ENCODE data around the gene IRX4.

The IRX4 gene

DNA sequence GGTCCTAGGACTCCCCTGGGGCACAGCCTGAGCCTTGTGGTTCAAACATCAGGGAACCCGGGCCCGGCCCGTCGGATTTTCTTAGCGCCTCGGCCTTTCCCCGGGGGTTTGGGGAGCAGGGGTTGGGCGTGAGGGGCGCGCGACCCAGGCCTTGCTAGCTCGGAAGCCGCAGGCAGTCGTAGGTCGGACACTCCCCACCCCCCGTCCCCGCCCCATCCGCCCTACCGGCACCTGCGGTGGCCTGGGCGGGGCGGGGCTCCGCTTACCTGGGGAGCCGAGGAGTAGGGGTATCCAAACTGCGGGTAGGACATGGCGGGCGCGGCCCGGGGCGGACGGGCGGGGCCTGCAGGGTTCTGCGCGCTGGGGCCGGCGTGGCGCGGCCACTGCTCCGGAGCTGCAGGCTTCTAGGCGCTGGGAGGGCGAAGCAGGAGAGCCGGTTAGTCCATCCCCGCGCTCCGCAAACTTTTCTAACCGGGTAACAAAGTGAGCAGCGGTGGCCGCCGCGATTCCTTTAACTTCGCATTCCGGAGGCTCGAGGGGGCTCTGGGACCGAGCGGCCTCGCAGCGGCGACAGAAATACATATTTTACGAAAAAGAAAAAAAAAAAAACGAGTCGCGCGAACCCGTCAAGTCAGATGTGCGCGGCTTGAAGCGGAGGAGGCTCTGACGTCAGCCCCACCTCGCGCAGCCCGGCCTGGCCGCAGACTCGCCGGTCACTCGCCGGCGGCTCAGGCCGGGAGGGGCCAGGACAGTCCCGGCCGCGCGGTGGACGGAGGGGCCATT is at the start of gene IRX4:
Gene IRX4 (minus strand): TSS at position 589 of the 783 bp plus-strand sequence. CDS start 278 bp downstream, at position 311.
- no peak for DNase-seq

DNA sequence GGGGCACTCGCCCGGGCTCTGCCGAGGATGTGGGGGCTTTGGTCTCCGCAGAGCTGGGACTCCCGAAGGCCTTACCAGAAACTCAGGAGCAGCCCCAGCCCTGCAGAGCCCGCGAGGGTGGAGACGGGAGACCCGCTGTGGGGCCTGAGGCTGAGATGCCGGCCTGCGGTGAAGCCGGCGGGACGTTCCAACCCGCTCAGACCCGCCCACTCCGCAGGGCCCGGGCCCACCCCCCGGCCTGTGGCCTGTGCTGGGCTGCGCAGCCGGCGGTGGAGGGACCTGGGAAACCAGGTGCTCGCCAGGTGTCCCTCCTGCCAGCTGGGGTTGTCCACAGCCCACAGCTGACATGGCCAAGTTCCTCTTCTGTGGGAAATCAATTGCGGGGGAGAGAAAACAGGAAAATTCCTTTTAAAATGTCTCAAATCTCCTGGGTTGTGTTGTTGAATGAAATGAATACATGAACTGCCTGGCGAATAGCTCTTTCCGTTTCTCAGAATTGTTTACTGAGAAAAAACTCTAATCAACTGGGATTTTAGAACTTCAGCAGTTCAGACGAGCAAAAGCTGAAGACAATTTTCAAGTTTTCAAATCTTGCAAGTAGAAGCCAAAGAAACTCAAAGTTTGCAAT is 49.0 kb upstream of the IRX4 start:
- no peak for DNase-seq

DNA sequence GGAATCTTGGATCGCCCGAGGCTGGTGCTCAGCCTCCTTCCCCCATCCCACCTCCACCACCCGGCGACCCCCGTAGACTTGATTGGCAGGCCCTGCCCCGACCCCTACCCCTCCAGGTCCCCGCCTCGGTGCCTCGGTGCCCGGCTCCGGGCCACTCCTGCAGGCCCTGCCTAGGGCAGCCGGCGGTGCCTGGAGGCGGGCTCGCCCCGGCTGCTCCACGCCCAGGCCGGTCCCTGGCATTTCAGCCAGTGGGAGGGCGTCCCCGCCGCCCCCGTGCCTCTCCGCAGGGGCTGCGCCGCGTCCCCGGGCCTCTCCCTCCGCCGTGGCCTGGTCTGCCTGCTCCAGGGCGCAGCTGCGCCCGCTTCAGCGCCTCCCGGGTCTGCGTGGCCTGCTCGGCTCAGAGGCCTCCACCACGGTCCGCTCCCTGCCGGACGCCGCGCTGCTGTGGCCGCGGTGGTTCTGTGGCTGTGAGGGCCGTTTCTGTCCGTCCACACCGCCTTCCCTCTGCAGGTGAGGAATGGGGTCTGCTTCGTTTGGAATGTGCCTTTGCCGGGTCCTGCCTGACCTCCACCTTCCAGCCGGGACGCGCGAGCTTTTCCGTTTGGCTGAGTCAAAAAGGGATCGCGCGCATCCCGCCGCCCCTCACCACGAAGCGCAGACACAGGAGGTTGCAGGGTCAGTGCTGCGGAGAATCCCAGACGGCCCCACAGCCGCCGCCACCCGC is 48.3 kb upstream of the IRX4 start:
- no peak for DNase-seq

DNA sequence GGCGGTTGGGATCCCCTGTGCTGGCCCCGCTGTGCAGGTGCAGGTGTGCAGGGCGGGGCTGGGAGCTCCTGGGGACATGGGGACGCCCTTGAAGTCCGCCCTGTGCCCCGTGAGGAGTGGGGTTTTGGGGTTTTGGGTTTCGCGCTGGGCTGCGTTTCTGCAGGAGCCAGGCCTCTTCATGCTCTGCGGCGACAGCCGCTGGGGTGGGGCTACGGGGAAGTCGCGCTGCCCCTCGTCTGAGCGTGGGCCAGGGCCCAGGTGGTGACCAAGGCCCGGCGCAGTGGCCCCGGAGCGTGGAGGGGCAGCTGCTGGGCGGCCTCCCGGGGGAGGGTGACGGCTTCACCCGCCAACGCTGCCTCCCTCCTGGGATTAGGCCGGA is 47.8 kb upstream of the IRX4 start:
- no peak for DNase-seq

DNA sequence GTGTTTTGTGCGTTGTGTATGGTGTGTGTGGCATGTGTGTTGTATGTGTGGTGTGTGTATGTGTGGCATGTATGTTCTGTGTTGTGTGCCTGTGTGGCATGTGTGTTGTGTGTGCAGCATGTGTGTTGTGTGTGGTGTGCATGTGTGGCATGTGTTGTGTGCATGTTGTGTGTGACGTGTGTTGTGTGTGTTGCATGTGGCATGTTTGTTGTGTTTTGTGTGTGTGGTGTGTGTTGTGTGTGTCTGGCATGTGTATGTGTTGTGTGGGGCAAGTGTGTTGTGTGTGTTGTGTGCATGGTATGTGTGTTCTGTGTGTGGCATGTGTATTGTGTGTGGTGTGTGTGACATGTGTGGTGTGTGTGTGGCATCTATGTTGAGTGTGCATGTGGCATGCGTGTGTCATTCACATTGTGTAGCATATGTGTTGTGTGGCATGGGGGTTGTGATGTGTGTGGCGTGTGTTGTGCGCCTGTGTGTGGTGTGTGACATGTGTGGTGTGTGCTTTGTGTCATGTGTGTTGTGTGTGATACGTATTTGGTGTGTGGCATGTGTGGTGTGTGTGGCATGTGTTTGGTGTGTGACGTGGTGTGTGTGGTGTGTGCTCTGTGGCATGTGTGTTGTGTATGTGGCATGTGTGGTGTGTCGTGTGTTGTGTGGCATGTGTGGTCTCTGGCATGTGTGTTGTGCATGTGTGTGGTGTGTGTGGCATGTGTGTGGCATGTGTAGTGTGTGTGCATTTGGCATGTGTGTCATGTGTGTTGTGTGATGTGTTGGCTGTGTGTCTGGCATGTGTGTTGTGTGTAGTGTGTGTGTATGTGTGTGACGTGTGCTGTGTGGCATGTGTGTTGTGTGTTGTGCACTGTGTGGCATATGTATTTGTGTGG is 46.6 kb upstream of the IRX4 start:
- no peak for DNase-seq

DNA sequence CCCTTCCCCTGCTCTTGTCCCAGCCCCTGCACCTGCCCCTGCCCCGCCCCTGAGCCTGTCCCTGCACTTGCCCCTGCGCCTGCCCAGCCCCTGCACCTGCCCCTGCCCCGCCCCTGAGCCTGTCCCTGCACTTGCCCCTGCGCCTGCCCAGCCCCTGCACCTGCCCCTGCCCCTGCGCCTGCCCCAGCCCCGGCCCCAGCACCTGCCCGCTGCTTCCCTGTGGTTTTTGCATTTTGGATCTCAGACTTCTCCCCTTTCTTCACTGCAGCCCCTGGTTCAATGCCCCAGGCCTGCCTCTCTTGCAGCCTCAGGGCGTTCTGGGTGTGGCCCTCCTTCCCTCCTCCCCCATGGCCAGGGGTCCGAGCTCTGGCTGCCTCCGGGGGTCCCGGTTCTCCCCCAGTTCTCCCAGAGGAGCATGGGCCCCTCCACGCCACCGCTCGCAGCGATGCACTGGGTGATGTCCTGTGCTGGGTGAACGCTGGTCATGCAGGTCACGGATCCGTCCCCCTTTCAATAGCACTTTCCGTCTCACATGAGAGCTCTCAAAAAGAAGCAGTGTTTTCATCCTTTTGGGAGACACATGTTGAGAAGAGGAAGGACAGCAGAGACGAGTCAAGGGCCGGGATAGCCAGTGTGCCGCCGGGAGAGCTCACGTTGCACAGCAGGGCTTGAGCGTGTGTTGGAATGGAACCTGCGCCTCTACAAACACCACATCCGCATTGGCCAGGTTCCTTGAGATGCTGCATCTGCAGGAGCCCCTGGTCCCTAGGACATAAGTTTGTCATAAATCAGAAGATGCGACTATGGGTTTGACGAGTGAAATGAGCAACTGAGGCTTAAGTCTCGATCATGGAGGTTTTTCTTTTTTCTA is 44.0 kb upstream of the IRX4 start:
- DNase-seq = no peak

DNA sequence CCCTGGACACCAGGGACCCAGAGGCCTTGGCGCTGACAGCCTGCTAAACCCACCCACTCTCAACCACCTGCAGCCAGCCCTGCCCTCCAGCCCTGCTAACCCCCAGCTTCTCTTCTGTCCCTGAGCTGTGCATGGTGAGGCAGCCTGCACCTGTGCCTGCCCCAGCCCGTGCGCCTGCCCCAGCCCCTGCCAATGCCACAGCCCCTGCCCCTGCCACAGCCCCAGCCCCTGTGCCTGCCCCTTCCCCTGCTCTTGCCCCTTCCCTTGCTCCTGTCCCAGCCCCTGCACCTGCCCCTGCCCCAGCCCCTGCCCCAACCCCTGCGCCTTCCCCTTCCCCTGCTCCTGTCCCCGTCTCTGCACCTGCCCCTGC is 43.3 kb upstream of the IRX4 start:
- DNase-seq = no peak

DNA sequence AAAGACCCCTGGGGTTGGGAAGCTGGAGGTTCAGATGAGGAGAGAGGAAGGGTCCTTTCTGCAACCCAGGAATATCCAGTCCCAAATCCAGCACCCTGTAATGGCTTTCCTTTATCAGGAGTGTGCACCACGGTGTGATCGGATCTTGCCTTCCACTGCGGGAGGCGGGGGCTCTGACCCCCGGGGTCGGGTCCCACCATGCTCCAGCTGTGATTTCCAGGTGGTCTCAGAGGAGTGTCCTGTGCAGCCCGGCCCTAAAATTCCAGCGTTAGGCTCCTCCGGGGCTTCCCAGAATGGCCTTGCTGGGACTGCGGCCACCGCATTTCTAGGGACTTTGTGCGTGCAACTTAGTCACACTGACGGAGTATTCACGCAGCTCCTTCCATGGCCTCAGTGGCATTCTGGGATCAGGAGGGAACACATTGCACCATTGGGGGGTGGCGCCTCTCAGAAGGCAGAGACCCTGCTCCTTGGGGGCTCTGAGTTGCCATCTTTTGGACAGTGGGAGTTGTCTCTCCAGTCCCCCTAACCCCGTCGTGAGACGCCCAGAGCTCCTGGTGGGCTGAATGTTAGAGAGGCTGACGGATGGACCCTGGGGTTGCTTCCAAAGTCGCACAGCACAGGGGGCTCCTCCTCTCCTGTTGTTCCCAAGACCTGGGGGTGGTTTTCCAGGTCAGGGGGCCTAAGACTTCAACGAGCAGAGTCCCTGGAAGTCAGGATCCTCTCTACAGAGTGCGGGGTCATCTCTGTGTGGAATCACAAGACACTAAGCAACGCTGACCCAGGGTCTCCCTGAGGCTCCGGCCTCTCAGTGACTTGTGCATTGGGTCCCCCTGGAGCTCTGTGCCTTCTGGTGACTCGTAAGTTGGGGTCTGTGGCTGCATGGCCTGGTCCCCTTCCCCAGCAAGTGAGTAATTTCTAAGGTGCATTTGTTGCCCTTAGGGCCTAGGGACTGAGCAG is 42.7 kb upstream of the IRX4 start:
- no peak for DNase-seq

DNA sequence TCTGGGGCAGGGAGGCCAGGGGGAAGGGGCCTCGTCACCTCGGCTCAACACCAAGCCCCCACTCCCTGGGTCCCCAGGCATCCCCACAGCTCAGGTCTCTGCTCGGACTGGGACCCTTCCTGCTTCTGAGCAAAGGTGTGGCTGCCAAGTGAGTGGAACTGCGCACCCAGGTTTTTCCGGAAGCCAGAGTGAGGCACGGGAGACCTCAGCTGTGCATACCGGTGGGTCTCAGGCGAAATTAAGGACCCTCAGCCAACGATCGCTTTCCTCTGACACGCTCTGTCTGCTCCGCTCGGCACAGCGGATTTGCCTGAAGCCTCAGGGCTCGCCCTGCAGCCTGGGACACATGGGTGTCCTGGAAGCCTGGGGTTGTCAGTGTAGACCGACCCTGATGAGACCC is 41.0 kb upstream of the IRX4 start:
- DNase-seq = no peak

DNA sequence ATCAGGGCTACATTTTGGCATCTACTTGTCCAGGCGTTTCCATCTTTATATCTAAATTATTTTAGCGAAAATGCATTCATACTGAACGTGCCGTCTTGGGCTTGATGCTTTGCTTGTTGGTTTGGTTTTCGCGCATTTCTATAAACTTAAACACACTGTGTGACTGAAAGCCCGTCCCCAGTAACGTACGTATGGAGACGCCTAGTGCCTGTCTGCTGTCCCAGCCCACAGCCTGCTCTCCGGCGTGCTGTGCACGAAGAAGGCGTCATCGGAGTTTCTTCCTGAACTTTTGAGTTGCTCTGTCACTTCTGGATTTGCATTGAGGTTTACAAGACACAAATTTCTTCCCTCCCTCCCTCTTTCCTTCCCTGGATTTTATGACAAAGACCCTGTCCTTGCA is 40.6 kb upstream of the IRX4 start:
- DNase-seq = no peak

DNA sequence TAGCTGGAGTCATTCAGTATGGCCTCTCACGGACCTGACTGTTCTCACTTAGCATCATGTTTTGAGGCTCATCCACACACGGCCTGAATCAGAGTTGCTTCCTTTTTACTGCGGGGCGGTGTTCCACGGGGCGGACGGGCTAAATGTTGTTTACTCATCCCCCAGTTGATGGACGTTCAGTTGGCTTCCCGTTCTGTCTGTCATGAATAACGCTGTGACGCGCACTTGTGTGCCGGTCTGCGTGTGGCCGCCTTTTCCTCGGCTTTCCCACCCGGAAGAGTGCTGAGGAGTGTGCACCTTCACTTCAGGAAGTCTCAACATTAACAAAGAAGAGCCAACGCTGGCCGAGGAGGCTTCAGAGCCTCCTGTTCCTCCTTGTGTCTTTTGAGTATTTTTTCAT is 39.0 kb upstream of the IRX4 start:
- no peak for DNase-seq

DNA sequence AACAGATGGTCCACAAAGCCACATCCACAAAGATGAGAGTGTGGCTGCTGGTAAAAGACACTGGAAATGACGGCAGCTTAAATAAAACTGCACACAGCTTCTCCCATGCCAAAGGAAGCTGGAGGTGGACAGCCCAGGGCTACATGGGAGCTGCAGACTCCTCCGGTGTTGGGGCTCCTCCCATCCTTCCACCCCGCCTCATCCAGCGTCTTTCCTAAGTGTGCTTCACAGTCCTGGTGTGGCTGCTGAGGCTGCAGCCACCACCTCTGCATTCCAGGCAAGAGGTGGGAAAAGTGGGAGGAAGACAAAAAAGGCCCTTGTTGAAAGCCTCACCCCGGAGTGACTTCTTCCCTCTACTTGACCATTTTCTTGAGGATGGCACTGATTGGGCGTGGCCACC is 37.0 kb upstream of the IRX4 start:
- no peak for DNase-seq

DNA sequence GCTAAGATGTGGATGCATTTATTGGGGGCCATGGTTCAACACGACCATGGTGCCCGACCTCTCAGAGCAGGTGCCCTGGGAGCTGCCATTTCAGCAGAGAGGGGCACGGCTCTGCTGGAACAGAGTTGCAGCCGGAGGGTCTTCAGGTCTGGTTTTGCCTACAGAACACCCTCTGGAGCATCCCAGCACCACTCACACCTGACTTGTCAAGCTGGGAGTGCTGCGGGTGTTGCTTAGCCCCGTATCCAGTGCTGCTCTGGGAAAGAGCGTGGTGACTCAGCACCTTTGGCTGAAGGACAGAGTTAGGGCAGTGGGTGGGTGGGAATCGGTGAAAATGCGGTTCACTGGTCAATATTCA is 36.5 kb upstream of the IRX4 start:
- DNase-seq = no peak

DNA sequence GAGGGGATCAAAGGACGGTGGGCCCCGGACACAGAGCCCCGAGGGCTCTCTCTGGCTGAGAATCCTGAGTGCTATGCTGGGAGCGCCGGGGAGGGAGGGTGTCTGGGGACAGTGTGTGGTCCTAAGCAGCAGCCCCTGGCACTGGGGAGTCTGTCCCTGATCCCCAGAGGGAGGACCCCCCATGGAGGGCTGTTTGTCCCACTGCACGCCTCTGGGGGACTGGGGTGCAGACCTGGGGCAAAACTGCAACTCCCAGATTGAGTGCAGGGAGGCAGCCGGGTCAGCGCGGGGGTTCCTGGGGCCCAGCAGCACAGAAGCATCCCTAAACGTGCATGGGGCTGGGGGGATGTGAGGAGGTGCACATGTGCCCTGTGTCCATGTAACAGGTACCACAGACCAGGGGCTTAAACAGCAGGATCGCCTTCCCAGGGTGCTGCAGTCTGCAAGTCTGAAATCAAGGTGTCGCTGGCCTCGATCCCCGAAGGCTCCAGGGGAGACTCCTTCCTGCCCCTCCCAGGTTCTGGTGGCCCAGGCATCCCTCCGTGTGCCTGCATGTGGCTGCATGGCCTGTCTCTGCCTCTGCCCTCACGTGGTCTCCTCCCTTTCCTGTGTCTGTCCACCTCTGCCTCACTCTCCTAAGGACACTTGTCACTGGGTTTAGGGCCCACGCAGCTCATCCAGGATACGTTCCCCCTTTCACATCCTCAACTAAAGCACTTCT is 35.9 kb upstream of the IRX4 start:
- DNase-seq = no peak

DNA sequence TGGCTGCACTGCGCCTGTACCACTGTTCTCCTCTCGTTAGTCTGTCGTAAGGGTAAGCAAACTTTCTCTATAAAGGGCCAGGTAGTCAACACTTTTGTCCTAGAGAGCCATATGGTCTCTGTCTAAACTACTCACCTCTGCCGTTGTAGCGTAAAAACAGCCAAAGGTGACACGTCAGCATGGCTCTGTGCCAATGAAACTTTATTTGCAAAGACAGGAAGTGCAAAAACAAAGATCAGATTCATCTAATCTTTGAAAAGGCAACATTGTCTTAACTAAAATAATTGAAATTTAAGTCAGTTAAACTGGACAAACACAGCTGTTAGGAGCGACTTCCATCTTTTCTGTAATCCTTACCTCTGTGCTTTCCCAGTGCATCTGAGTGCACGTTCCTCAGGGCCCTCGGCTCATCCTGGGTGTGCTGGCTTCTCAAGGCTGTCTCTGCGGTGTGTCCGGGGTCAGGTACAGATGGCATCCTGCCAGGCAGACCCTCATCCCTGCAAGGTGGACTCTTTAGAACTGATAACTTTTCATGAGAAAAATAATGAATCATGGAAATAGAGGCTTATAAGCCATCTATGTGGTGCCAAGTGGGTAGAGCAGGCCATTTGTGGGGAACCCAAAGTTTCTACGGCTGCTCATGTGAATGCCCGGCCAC is 35.2 kb upstream of the IRX4 start:
- DNase-seq = no peak

DNA sequence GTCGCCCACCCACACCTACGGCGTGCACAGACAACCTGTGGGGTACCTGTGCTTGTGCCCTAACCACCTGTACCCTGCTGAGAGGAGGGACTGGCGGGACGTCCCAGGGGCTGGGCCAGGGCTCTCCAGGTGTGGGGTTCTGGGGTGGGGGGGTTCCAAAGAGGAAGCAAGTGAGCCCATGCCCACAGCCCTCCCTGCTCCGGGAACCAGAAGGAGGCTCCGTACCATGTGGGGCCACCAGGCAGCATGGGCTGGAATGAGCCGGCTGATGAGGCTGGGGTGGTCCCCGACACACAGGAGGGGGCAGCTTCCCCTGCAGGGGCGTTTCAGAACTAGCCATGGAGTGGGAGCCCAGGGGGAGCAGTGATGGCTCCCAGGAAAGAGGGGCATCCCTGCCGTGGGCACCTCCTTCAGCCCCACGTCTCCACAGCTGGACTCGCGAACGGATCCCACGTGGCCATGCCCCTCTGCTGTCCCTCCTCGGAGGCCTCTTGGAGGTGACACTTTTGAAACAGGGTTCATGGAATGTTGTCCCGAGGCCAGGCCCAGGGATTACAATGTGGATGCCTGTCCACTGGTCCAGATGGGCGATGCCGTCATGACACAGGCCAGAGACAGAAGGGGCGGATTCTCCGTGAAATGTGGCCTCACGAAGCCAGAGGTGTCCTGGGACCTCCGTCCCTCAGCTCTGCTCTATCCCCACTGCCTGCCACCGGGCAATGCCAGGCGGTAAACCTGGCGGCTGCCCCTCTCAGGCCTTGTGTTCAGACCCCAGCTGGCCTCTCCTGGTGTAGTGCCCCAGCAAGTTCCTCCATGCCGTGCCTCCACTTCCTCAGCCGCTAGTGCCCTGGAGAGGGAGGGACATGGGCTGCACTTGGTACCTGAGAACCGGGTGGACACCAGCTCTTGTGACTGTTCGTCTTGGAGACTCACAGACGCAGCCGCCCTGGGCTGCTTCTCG is 33.6 kb upstream of the IRX4 start:
- no peak for DNase-seq

DNA sequence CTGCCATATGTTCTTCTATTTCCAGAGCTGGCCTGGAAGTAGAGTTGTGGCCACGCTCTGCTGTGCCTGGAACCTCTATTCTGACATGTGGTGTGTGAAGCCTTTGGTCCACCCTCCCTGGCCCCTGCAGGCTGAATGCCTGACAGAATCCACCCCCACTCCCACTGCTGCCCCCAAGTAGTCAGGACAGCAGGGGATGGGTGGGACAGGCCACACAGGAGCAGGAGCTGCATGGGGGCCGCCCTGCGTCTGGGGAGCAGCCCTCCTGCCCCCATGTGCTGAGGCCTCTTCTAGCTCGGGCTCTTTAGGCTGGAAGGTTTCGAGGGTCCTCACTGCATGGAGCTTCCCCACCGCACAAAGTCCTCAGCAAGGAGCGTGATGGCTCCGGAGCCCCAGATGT is 32.6 kb upstream of the IRX4 start:
- DNase-seq = no peak

DNA sequence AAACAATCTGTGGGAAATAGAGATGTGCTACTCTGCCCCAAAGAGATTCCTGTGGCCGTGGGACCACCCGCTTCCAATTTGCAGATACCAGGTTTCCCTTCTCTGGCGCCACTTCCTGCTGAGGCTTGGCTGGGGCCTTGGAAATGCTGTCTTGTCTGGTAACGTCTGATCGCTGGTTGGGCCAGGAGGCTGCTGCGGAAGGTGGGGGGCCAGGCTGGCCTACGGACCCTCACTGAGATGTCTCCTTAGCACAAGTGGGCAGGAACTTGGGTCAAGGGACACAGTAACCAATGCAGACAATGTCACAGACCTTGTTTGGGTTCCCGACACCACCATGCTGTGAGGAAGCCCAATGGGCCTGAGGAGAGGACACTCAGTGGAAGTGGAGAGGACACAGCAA is 31.7 kb upstream of the IRX4 start:
- DNase-seq = no peak

DNA sequence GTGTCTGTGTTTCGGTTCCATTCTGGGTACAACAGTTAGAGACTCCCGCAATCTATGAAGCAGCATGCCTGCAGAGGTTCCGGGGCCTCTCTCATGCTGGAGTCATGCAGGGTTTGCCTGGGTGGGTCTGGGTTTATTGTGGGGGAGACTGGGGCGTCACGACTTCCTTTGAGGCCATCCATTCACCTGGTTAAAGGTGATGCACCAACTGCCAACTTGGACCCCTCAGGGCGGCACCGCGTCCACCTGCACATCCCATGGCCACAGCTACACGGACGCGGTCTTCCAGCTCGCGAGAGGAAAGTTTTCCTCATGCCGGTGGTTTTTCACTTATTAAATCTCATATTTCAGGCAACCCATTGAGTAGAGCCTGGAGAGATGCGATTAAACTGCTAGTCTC is 30.9 kb upstream of the IRX4 start:
- no peak for DNase-seq
